Vagina (tissue), 2 donors: ENCODE measurements around the gene IFNL4.

ENCODE experiments used
- POLR2A ChIP-seq, 2 donors: fragments of 450-650 bp; IDR thresholded peaks; one replicate each; pipeline ENCODE4 v1.6.1; 2017; ENCODE audit warnings: antibody characterized with exemption in 2 of 2, mild to moderate bottlenecking in 2 of 2, moderate library complexity in 2 of 2
- POLR2AphosphoS5 ChIP-seq, 2 donors: sonication (generic); formaldehyde crosslinking; IDR thresholded peaks; one replicate each; pipeline ENCODE4 v1.9.0; 2017; ENCODE audit warnings: antibody characterized with exemption in 2 of 2, mild to moderate bottlenecking in 2 of 2, low read depth in 1 of 2; ENCODE audit not compliant: insufficient read depth in 1 of 2
- TF ChIP-seq, protein P1 (sequence below), 3 experiments: fragments of 450-650 bp in 2 of 3; fragments of 200-600 bp in 1 of 3; sonication (generic) in 1 of 3; IDR thresholded peaks; one replicate each; pipeline ENCODE4 v1.5.1; 2017 to 2019; ENCODE audit warnings: antibody characterized with exemption in 3 of 3, mild to moderate bottlenecking in 2 of 3, moderate library complexity in 2 of 3

DNA sequence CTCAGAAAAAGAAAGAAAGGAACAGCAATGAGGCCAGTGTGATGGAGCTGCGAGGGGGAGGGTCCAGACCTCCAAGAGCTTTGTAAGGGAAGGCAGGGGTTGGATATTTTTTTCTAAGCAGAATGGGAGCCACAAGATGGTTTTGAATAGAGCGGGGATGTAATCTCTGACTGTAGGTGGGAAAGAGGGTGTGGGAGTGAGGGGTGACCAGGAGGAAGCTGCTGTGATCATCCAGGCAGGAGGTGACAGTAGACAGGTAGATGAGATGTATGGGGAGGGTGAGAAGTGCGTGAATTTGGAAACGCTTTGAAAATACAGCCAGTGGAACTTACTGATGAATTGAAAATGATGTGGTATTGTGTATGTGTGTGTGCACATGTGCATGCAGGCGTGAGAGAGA, 26.9 kb upstream of the IFNL4 start:
- TF ChIP-seq POLR2A (IDR thresholded peaks at IDR 0.05) (no peak), POLR2AphosphoS5 (IDR thresholded peaks at IDR 0.05; ENCODE audit: insufficient read depth in 1 of 2, low read depth in 1 of 2) (no peak)
- TF ChIP-seq, protein P1, sequence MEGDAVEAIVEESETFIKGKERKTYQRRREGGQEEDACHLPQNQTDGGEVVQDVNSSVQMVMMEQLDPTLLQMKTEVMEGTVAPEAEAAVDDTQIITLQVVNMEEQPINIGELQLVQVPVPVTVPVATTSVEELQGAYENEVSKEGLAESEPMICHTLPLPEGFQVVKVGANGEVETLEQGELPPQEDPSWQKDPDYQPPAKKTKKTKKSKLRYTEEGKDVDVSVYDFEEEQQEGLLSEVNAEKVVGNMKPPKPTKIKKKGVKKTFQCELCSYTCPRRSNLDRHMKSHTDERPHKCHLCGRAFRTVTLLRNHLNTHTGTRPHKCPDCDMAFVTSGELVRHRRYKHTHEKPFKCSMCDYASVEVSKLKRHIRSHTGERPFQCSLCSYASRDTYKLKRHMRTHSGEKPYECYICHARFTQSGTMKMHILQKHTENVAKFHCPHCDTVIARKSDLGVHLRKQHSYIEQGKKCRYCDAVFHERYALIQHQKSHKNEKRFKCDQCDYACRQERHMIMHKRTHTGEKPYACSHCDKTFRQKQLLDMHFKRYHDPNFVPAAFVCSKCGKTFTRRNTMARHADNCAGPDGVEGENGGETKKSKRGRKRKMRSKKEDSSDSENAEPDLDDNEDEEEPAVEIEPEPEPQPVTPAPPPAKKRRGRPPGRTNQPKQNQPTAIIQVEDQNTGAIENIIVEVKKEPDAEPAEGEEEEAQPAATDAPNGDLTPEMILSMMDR (IDR thresholded peaks at IDR 0.05), result no peak
